Activated CD8-positive, alpha-beta memory T cell treated with anti-CD3 and anti-CD28 coated beads, Interleukin-2, amount 10 ng/mL, durations not matched to agents 7 days and 5 days (primary cell): ENCODE results near the gene PCGF2. TPM values are rescaled to one million over a fixed set of nuclear protein-coding genes. Genes with fewer than 3 reads are reported as not detected.

Source experiments
- ATAC-seq: fragments of 150-1000 bp; cut with Tn5 transposase; one replicate; pipeline ENCODE4 v1.10.0; 2021; ENCODE audit warnings: moderate library complexity
- CTCF ChIA-PET: fragments of 350-600 bp; sonication (Branson Sonifier 250); formaldehyde crosslinking; loops from one replicate; lab custom pipeline; 2021; ENCODE audit warnings: antibody characterized with exemption; lab: Charles Lee
- DNase-seq: peaks from one replicate; pipeline ENCODE4 v3.0.0-alpha.2; 2020
- H3K27ac Mint-ChIP-seq: one replicate; pipeline ENCODE4 v1.8.0; 2021; ENCODE audit warnings: mild to moderate bottlenecking, mixed read lengths
- H3K27me3 Mint-ChIP-seq: one replicate; pipeline ENCODE4 v1.8.0; 2021; ENCODE audit warnings: mixed read lengths
- H3K36me3 Mint-ChIP-seq: one replicate; pipeline ENCODE4 v1.8.0; 2021; ENCODE audit warnings: mild to moderate bottlenecking, mixed read lengths
- H3K4me1 Mint-ChIP-seq: one replicate; pipeline ENCODE4 v1.8.0; 2021; ENCODE audit warnings: mixed read lengths
- H3K4me3 Mint-ChIP-seq: one replicate; pipeline ENCODE4 v1.8.0; 2021; ENCODE audit warnings: mild to moderate bottlenecking, moderate library complexity, mixed read lengths
- H3K9me3 Mint-ChIP-seq: one replicate; pipeline ENCODE4 v1.8.0; 2022; ENCODE audit warnings: low read depth, mixed read lengths
- total RNA-seq, 2 experiments: library from RNA; stranded (reverse); gene quantifications; one replicate each; pipeline ENCODE4 v1.2.3, GENCODE V29; 2021

Gene PCGF2
- total RNA-seq, 2 experiments from 2014 or later: 2.1 to 2.5 TPM

DNA sequence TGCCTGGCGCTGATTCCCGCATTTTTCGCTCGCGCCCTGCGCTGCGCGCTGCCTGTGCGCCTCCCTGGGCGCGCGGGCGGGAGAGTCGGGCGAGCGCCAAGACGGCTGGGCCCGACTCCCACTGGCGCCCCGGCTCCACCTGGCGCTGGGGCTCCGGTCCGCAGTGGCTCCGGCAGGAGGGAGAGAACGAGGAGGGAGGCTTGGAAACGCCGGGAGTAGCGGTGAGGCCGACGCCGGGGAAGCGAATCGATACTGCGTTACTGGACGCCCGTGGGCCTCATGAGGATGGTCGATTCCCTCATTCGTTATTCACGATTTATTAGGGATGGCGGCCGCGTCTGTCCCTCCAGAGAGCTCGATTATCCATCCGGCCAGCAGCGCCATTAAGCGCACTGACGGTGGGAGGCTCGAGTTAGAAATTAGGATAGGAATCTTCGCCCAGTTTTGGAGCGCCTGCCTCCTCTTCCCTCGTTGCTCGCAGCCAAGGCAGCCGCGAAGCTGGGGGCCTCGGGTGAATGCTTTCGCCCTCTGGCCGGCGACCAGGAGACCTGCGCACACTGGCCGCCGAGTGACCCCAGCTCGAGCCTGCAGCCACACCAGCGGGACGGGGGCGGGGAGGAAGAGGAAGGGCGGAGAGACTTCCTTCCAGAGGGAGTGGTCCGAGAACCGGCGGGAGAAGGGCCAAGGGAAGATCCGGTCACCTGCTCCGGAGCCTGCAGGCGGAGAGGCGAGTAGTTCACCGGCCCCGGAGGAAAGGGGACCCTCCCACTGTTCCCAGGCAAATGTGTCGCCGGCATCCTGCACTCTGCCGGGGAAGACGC is 1.3 kb upstream of the PCGF2 start:
- H3K27me3 Mint-ChIP-seq: peaks cover 57% of the 10 kb centered on the region
- no peak for ATAC-seq
- H3K27ac Mint-ChIP-seq: no peak overlapping the region
- peaks cover 8% of the 10 kb centered on the region for H3K36me3 Mint-ChIP-seq
- no peak for DNase-seq
- peak overlapping the region; percentile 63 for H3K4me3 Mint-ChIP-seq
- peaks cover 48% of the 10 kb centered on the region for H3K4me1 Mint-ChIP-seq
- CTCF ChIA-PET: interaction anchor here (0.9 to 1.8 kb wide), 5 partner anchors 12 to 132 kb away, joined by 3 to 9 read pairs (median 4); no protein-coding TSS in a partner anchor
- H3K9me3 Mint-ChIP-seq: no peaks in the 10 kb centered on the region

- H3K36me3 Mint-ChIP-seq: peaks cover 6% of the 10 kb centered on the region
- peak overlapping the region; percentile 63 for H3K4me3 Mint-ChIP-seq
- no peaks in the 10 kb centered on the region for H3K9me3 Mint-ChIP-seq
- peaks cover 61% of the 10 kb centered on the region for H3K27me3 Mint-ChIP-seq
- ATAC-seq (no peak), DNase-seq (no peak)
- H3K27ac Mint-ChIP-seq: no peak overlapping the region
- H3K4me1 Mint-ChIP-seq: peaks cover 45% of the 10 kb centered on the region
- CTCF ChIA-PET: interaction anchor here (0.9 to 1.8 kb wide), 4 partner anchors 14 to 131 kb away, joined by 3 to 9 read pairs (median 4); no protein-coding TSS in a partner anchor
Observed at GRCh38 chr17:38748892-38749222, 721 bp upstream of the PCGF2 start.

GRCh38 chr17:38747463-38748148 is 530 bp downstream of the PCGF2 start:
- ATAC-seq (no peak), DNase-seq (no peak)
- H3K36me3 Mint-ChIP-seq: peaks cover 2% of the 10 kb centered on the region
- peaks cover 43% of the 10 kb centered on the region for H3K4me1 Mint-ChIP-seq
- H3K9me3 Mint-ChIP-seq: no peaks in the 10 kb centered on the region
- peaks cover 61% of the 10 kb centered on the region for H3K27me3 Mint-ChIP-seq
- CTCF ChIA-PET: interaction anchor here (5.1 kb wide), 1 partner anchor 13 kb away, joined by 28 read pairs; no protein-coding TSS in a partner anchor
- H3K4me3 Mint-ChIP-seq: peak overlapping the region; percentile 68
- H3K27ac Mint-ChIP-seq: no peak overlapping the region

DNA sequence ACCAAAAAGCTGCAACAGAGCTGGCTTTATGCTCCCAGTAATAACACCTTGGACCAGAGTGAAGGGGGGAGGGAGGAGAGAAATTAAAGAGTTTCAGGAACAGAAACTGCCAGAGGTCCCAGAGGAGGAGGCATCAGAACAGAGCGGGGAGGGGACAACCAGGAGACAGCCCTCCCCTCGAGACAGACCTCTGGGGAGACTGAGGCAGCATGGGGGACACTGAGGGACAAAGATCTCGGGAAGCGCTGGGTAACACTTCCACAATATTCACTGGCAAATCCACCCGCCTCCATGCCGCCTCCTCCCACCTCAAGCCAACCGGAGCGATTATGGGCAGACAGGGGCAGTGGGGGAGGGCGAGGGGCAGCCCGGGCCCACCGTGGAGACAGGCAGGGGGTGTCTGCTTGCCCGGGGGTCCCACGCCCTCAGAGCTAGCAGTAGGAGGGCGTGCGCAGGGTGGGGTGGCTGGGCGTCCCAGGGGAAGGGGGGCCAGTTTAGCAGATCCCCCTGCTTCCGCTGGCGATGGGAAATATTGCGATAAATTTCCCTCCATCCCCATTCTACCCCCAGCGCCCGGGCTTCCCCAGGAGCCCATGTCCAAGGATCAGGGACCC is 1.2 kb downstream of the PCGF2 start:
- Mint-ChIP-seq H3K4me1 (peaks cover 46% of the 10 kb centered on the region), H3K36me3 (no peaks in the 10 kb centered on the region), H3K4me3 (peak overlapping the region; percentile 32), H3K27me3 (peaks cover 61% of the 10 kb centered on the region), H3K27ac (no peak overlapping the region), H3K9me3 (no peaks in the 10 kb centered on the region)
- DNase-seq (no peak), ATAC-seq (no peak)
- CTCF ChIA-PET: interaction anchor here (1.4 to 5.1 kb wide), 3 partner anchors 11 to 70 kb away, joined by 4 to 28 read pairs (median 8); no protein-coding TSS in a partner anchor

DNA sequence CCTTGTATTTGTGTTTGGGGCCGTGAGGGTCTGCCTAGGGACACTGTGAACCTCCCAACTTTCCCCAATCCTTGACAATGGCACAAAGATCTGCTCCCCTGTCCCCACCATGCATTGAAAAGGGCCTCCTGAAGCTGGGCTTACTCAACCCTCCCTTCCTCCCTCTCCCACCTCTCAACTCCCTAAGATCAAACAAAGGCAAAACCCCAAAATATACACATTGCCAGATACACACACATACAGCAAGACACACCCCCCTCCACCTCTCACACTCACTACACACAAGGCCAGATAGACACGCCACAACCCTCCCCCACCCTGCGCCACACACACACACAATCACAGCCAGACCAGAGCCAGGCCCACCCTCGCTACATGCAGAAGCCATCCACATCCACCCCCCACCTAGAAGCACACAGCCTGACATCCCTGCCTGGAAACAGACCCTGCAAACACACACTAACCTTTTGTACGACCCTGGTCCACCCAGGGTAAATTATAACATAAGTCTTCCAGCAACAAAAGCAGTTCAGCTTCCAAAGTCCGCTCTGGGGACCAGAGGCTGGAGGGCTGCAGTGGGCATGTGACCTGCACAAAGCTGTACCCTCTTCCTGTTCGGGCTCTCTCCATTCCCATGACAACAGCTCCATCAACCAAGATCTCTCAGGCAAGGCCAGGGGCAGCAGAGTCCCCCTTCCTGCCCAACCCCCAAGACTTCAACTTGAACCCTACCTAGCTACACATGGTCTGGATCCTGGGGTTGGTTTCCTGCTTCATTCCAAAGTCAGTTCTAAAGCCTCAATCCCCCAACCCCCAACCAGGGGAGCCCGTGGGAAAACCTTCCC is 1.9 kb downstream of the PCGF2 start:
- CTCF ChIA-PET: interaction anchor here (1.4 to 5.1 kb wide), 3 partner anchors 10 to 69 kb away, joined by 4 to 28 read pairs (median 8); no protein-coding TSS in a partner anchor
- Mint-ChIP-seq H3K9me3 (no peaks in the 10 kb centered on the region), H3K27ac (no peak overlapping the region), H3K4me3 (peak overlapping the region; percentile 32), H3K36me3 (no peaks in the 10 kb centered on the region), H3K27me3 (peaks cover 61% of the 10 kb centered on the region), H3K4me1 (peaks cover 43% of the 10 kb centered on the region)
- DNase-seq (no peak), ATAC-seq (no peak)

DNA sequence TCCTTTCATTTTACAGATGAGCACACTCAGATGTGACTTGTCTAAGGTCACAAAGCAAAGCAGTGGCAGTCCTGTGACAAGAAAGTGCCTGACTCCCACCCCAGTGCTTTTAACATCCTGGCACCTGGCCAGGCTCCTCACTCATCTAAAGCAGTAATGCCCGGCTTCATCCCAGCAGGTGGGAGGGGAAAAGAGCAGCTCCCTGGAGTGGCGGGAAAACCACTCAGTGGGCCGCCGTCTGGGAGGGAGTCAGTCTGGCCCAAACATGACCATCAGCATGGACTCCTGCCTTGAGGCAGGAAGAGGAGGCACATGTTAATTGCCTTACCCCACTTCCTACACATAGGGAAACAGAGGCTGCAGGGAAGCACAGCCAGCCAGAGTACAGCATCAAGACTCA is 2.6 kb downstream of the PCGF2 start:
- Mint-ChIP-seq H3K27ac (no peak overlapping the region), H3K9me3 (no peaks in the 10 kb centered on the region), H3K4me1 (peaks cover 36% of the 10 kb centered on the region), H3K27me3 (peaks cover 54% of the 10 kb centered on the region), H3K36me3 (no peaks in the 10 kb centered on the region), H3K4me3 (no peak overlapping the region)
- CTCF ChIA-PET: interaction anchor here (1.4 to 5.1 kb wide), 3 partner anchors 9 to 68 kb away, joined by 4 to 28 read pairs (median 8); no protein-coding TSS in a partner anchor
- no peak for ATAC-seq
- no peak for DNase-seq

DNA sequence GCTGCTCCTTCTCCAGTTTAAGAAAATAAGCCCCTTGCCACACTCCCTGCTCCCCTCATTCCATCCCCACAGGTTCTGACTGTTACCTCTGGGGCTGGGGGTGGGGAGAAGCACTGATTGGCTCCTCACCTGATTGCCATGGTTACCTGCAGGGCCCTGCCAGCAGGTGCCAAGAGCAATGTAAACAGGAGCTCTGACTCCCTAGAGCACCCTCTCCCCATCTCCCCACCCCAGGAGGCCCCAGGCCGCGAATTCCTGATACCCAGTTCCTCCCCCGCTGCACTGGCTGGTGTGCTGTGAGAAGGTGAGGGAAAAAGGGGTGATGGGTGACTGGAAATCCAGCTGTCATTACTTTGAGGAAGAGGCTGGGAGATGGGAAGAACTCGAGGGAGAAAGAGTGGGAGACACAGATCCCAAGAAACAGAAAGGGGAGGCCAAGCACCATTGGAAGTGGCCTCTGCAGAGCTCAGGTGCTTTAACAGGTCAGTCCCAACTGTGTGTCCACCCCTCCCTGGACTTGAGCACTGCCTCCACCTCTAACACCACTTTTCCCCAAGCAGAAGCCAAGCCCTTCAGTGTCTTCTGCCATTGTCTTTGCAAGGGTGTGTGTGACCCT is 4.5 kb downstream of the PCGF2 start:
- DNase-seq (no peak), ATAC-seq (no peak)
- no peak overlapping the region for H3K4me3 Mint-ChIP-seq
- H3K9me3 Mint-ChIP-seq: no peaks in the 10 kb centered on the region
- H3K4me1 Mint-ChIP-seq: peaks cover 25% of the 10 kb centered on the region
- H3K27ac Mint-ChIP-seq: no peak overlapping the region
- CTCF ChIA-PET: interaction anchor here (1.2 to 5.1 kb wide), 2 partner anchors 9 to 15 kb away, joined by 3 to 28 read pairs; no protein-coding TSS in a partner anchor
- no peaks in the 10 kb centered on the region for H3K36me3 Mint-ChIP-seq
- H3K27me3 Mint-ChIP-seq: peaks cover 36% of the 10 kb centered on the region

GRCh38 chr17:38742411-38743308 is 5.5 kb downstream of the PCGF2 start:
- H3K27me3 Mint-ChIP-seq: peaks cover 32% of the 10 kb centered on the region
- H3K9me3 Mint-ChIP-seq: no peaks in the 10 kb centered on the region
- no peak overlapping the region for H3K4me3 Mint-ChIP-seq
- no peak overlapping the region for H3K27ac Mint-ChIP-seq
- no peaks in the 10 kb centered on the region for H3K36me3 Mint-ChIP-seq
- CTCF ChIA-PET: interaction anchor here (1.0 to 5.1 kb wide), 3 partner anchors 8 to 70 kb away, joined by 3 to 28 read pairs (median 8); no protein-coding TSS in a partner anchor
- DNase-seq (peak; percentile 59), ATAC-seq (peak; percentile 68)
- H3K4me1 Mint-ChIP-seq: peaks cover 21% of the 10 kb centered on the region

DNA sequence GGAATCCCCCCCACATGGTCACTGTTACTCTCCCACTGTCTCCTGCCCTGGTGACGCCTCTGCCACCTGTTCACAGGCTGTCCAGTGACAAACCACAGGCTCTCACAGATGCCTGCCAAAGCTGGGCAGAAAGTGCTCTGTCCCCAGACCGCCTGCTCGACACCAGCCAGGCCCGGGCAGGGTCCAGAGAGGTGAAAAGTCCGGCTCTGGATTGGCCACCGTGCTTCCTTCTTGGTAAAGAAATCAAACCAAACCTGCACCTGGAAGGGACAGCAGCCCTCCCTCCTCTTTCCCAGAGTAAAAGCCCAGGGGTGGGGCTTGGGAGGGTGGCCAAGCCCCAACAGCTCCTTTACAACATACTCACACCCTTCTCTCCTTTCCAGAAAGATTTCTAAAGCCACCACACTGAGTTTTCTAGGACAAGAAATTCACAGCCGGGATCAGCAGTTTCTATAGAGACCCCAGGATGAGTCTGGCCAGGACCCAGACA is 6.2 kb downstream of the PCGF2 start:
- Mint-ChIP-seq H3K9me3 (no peaks in the 10 kb centered on the region), H3K27me3 (peaks cover 32% of the 10 kb centered on the region), H3K36me3 (no peaks in the 10 kb centered on the region), H3K4me3 (no peak overlapping the region), H3K4me1 (peaks cover 21% of the 10 kb centered on the region), H3K27ac (no peak overlapping the region)
- ATAC-seq: no peak
- CTCF ChIA-PET: interaction anchor here (0.6 to 2.0 kb wide), 3 partner anchors 65 to 903 kb away, joined by 3 to 8 read pairs (median 3); no protein-coding TSS in a partner anchor
- no peak for DNase-seq

DNA sequence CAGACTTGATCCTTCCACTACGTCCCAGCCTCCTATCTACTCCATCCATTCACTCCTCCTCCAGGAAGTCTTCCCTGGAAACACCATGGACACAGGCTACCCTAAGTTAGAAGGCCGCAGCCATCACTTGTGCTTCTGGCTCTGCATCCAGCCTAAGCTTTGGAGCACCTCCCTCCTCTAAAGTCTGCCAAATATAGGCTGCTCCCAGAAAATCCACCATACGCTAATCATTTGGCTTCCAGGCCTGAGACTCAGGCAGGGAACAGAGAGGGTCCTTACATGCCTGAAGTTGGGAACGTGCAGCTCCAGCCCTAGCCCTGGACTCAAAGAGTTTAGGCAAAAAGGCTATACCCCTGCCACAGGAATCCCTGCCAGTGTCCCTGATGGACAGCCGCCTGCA is 6.7 kb downstream of the PCGF2 start:
- Mint-ChIP-seq H3K4me1 (peaks cover 16% of the 10 kb centered on the region), H3K27ac (no peak overlapping the region), H3K27me3 (peaks cover 27% of the 10 kb centered on the region), H3K9me3 (no peaks in the 10 kb centered on the region), H3K4me3 (no peak overlapping the region), H3K36me3 (no peaks in the 10 kb centered on the region)
- CTCF ChIA-PET: interaction anchor here (0.6 to 2.0 kb wide), 2 partner anchors 64 to 903 kb away, joined by 3 to 8 read pairs; no protein-coding TSS in a partner anchor
- DNase-seq (no peak), ATAC-seq (no peak)

DNA sequence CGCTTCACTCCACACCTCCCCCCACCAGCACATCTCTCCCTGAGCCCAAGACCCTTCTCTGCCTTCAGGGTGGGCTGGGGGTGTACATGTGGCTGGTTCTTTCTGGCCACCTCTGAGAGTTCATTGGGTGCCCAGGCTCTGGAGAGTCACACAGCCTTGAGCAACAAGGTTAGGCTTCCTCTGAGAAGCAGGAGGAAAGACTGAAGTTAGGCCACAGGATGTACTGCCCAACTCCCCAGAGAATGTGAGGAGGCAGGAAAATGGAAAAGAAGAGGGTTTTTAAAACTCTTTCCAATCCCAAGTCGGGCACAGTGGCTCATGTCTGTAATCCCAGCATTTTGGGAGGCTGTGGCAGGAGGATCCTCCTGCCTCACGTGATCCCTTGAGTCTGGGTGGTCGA is 7.3 kb downstream of the PCGF2 start:
- Mint-ChIP-seq H3K9me3 (no peaks in the 10 kb centered on the region), H3K36me3 (no peaks in the 10 kb centered on the region), H3K4me1 (peaks cover 12% of the 10 kb centered on the region), H3K4me3 (no peak overlapping the region), H3K27me3 (peaks cover 20% of the 10 kb centered on the region), H3K27ac (no peak overlapping the region)
- ATAC-seq (no peak), DNase-seq (no peak)
- CTCF ChIA-PET: interaction anchor here (2.0 kb wide), 1 partner anchor 64 kb away, joined by 8 read pairs; no protein-coding TSS in a partner anchor
